Choroid plexus epithelial cell (primary cell): ENCODE data around the gene HSD11B1.

Experiments used
- DNase-seq: peaks from one replicate; pipeline ENCODE4 v3.0.0-alpha.2; 2010; ENCODE audit warnings: low read depth
- H3K4me3 ChIP-seq: 2 replicates; pipeline ENCODE4 v1.5.1; 2011; ENCODE audit warnings: low read depth, mild to moderate bottlenecking, control low read depth, low read length, moderate library complexity
- CTCF ChIP-seq: conservative IDR thresholded peaks from 2 replicates; pipeline ENCODE4 v1.5.1; 2011; ENCODE audit warnings: low read depth, mild to moderate bottlenecking, control low read depth, inconsistent platforms, low read length, moderate library complexity

HSD11B1 gene

DNA sequence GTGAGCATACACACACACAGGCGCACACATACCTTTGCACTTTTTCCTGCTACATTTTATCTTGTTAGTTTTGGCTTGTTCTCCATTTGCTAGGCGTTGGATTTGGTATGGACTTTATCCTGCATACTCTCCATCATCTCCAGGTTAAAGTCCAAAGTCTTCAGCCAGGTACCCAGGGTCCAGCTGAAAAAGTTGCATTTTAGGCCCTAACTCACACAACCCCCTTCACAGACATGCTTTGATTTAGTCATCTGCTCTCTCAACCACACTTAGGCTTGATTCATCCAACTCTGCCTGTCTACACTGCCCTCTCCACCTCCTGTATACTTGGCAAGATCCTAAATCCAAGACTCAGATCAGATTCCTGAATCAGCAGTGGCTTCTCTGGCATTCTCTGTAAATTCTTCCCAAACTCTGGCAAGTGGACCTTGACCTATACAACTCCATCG, 41.7 kb upstream of the HSD11B1 start:
- DNase-seq = no peak
- H3K4me3 ChIP-seq = no peak overlapping the region
- TF ChIP-seq CTCF = no peak

- peak; percentile 26 for DNase-seq
- no peak for TF ChIP-seq CTCF
- H3K4me3 ChIP-seq = no peak overlapping the region
Observed at GRCh38 chr1:209667103-209667502, 37.5 kb upstream of the HSD11B1 start.

DNA sequence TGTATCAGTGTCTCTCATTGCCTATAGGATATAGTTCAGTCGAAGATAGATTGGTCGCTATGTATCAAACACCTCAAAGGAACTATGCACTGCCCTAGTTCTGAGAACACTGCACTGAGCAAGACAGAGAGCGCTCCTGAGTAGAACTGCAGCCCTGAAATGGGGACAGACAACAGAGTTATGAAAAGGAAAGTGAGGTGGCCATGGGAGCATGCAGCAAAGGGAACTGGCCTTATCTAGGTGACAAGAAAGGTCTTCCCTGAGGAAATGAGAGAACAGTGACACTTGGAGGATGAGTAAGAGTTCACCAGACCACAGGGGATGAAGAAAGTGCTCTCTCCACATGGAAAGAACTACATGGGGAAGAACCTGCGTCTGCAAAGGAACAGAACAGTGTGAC, 36.9 kb upstream of the HSD11B1 start:
- TF ChIP-seq CTCF = no peak
- H3K4me3 ChIP-seq = no peak overlapping the region
- DNase-seq = peak; percentile 19

- no peak for TF ChIP-seq CTCF
- DNase-seq = peak; percentile 51
- no peak overlapping the region for H3K4me3 ChIP-seq
Observed at GRCh38 chr1:209670441-209671082, 34.1 kb upstream of the HSD11B1 start.

- peak; percentile 47 for DNase-seq
- TF ChIP-seq CTCF = no peak
- no peak overlapping the region for H3K4me3 ChIP-seq
Observed at GRCh38 chr1:209672705-209673630, 31.7 kb upstream of the HSD11B1 start.

GRCh38 chr1:209673631-209674417, 30.8 kb upstream of the HSD11B1 start:
- no peak for TF ChIP-seq CTCF
- no peak for DNase-seq
- H3K4me3 ChIP-seq = no peak overlapping the region
